SH-SY5Y (cell line): ENCODE measurements around the gene WDR64.

Experiments used
- GATA2 ChIP-seq: IDR thresholded peaks from 2 replicates; pipeline ENCODE4 v1.6.1; 2011; ENCODE audit warnings: mild to moderate bottlenecking, low read depth, low read length
- GATA3 ChIP-seq: IDR thresholded peaks from 2 replicates; pipeline ENCODE4 v1.6.1; 2011; ENCODE audit warnings: low read depth, mild to moderate bottlenecking, low read length, moderate library complexity

DNA sequence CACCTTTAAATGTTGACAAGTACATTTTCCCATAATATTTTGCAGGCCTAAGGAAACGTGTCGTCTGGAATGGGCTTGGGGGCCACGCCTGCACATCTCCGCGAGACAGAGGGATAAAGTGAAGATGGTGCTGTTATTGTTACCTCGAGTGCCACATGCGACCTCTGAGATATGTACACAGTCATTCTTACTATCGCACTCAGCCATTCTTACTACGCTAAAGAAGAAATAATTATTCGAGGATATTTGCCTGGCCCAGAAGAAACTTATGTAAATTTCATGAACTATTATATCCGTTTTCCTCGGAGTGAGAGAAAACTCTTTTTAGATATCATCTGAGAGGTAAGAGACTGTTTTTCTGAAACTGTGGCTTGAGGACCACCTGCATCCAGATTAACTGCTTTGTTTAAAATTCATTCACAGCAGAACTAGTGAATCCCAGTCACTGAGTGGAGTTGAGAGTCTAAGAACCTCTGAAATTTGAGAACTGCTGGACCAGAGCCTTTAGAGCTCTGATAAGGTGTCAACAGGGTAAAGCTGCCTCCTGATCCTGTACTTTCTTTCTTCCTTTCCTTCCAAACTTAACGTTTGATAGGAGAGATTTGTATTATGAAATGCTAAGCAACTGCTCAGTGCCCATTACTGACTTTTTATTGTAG is 196.7 kb downstream of the WDR64 start:
- TF ChIP-seq GATA3 (no peak), GATA2 (no peak)
